ENCODE data around the gene FLT1.

The FLT1 gene

GRCh38 chr13:28283600-28283999 lies 211.3 kb downstream of the FLT1 start:
- Histone ChIP-seq H3K27ac (ENCODE audit: low read length) (no peak overlapping the region), H3K27me3 (ENCODE audit: low read depth, low read length) (no peaks in the 10 kb centered on the region), H3K36me3 (ENCODE audit: control insufficient read depth in 1 of 2, insufficient read depth in 2 of 2, low read length in 2 of 2) (peaks cover 19 to 50% of the 10 kb centered on the region in 2 donors), H3K4me1 (ENCODE audit: control insufficient read depth in 1 of 2, insufficient read depth in 2 of 2, low read length in 2 of 2) (no peaks in the 10 kb centered on the region), H3K4me3 (ENCODE audit: low read depth in 1 of 2, low read length in 2 of 2) (no peak overlapping the region), H3K9me3 (ENCODE audit: control insufficient read depth in 1 of 2, low read length in 2 of 2) (no peaks in the 10 kb centered on the region)

- H3K36me3 ChIP-seq (ENCODE audit: control insufficient read depth in 1 of 2, insufficient read depth in 2 of 2, low read length in 2 of 2) = peaks cover 16 to 44% of the 10 kb centered on the region in 2 donors
- H3K4me1 ChIP-seq (ENCODE audit: control insufficient read depth in 1 of 2, insufficient read depth in 2 of 2, low read length in 2 of 2) = no peaks in the 10 kb centered on the region
- H3K27ac ChIP-seq (ENCODE audit: low read length) = no peak overlapping the region
- H3K27me3 ChIP-seq (ENCODE audit: low read depth, low read length) = no peaks in the 10 kb centered on the region
- H3K4me3 ChIP-seq (ENCODE audit: low read depth in 1 of 2, low read length in 2 of 2) = no peak overlapping the region
- H3K9me3 ChIP-seq (ENCODE audit: control insufficient read depth in 1 of 2, low read length in 2 of 2) = no peaks in the 10 kb centered on the region
These were observed 212.5 kb downstream of the FLT1 start for GRCh38 chr13:28282451-28282850.

DNA sequence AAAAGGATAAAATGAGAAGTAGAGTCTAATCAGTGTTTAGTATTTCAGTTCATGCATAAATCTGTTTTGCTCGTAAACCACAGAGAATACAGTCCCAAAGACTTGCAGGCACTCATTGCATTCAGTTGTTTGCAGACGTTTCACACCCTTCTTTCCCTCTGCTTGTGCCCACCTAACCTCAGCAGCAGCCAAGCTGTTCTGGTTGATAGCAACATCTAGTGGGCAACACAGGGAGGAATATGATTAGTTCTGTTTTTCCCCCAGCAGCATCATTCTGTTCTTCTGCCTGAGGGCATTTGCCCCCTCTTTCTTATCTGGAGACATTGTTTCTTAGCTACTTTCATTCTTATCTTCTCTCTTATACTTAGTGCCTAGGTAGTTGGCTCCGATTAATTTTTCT lies 221.0 kb downstream of the FLT1 start:
- H3K9me3 ChIP-seq (ENCODE audit: control insufficient read depth in 1 of 2, low read length in 2 of 2) = no peaks in the 10 kb centered on the region
- no peak overlapping the region for H3K4me3 ChIP-seq (ENCODE audit: low read depth in 1 of 2, low read length in 2 of 2)
- H3K27ac ChIP-seq (ENCODE audit: low read length) = no peak overlapping the region
- H3K4me1 ChIP-seq (ENCODE audit: control insufficient read depth in 1 of 2, insufficient read depth in 2 of 2, low read length in 2 of 2) = no peaks in the 10 kb centered on the region
- no peaks in the 10 kb centered on the region for H3K27me3 ChIP-seq (ENCODE audit: low read depth, low read length)
- peaks cover 25 to 47% of the 10 kb centered on the region in 2 donors for H3K36me3 ChIP-seq (ENCODE audit: control insufficient read depth in 1 of 2, insufficient read depth in 2 of 2, low read length in 2 of 2)

DNA sequence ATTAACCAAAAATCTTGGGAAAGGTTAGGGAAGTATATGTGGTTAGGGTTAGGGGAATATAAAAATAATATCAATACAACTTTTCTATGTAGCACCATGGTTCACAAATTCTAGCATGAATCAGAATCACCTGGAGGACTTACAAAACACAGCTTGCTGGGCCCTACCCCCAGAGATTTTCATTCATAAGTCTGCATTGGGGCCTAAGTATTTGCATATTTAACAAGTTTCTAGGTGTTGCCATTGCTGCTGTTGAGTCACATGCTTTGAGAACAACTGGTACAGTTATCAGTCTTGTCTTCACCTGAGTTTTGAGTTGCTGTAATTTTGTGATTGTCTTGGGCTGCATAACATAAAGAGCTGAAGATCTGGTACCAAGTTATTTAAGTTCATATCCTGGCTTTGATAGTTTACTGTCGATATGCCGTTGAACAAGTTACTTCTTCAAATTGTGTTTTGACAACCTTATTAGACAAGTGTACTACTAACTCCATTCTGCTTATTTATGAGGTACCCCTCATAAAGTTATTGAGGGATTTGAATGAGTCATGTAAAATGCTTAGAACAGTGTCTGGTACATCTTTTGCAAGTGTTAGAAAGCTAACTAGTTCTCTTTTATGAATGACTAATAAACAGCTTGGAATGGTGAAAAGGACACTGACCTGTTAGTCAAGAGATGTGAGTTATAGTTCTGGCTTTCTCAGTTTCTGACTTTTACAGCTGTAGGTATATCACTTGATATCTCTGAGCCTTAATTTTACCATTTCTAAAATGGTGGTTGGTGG lies 223.7 kb downstream of the FLT1 start:
- no peak overlapping the region for H3K4me3 ChIP-seq (ENCODE audit: low read depth in 1 of 2, low read length in 2 of 2)
- H3K36me3 ChIP-seq (ENCODE audit: control insufficient read depth in 1 of 2, insufficient read depth in 2 of 2, low read length in 2 of 2) = peaks cover 19 to 45% of the 10 kb centered on the region in 2 donors
- no peaks in the 10 kb centered on the region for H3K4me1 ChIP-seq (ENCODE audit: control insufficient read depth in 1 of 2, insufficient read depth in 2 of 2, low read length in 2 of 2)
- no peaks in the 10 kb centered on the region for H3K9me3 ChIP-seq (ENCODE audit: control insufficient read depth in 1 of 2, low read length in 2 of 2)
- no peaks in the 10 kb centered on the region for H3K27me3 ChIP-seq (ENCODE audit: low read depth, low read length)
- H3K27ac ChIP-seq (ENCODE audit: low read length) = no peak overlapping the region

DNA sequence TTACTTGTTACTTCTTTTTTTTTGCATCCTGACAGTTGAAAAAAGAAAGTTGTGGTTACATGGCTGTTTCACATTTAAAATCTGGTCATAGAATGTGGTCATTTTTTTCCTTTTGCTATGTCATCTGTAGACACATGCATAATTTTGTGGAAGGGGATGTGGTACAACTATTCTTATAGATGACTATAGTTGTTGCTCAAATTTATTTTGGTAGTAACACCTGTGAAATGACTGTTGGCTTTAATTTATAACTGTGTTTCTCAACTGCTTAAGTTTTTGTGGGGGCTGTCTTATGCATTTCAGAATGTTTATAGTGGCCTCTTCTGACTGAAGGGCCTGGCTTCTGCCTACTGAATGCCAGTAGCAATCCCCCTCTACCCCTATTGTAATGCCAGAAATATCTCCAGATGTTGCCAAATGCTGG lies 226.1 kb downstream of the FLT1 start:
- Histone ChIP-seq H3K27me3 (ENCODE audit: low read depth, low read length) (no peaks in the 10 kb centered on the region), H3K4me1 (ENCODE audit: control insufficient read depth in 1 of 2, insufficient read depth in 2 of 2, low read length in 2 of 2) (no peaks in the 10 kb centered on the region), H3K27ac (ENCODE audit: low read length) (no peak overlapping the region), H3K36me3 (ENCODE audit: control insufficient read depth in 1 of 2, insufficient read depth in 2 of 2, low read length in 2 of 2) (peaks cover 10 to 38% of the 10 kb centered on the region in 2 donors), H3K4me3 (ENCODE audit: low read depth in 1 of 2, low read length in 2 of 2) (no peak overlapping the region), H3K9me3 (ENCODE audit: control insufficient read depth in 1 of 2, low read length in 2 of 2) (no peaks in the 10 kb centered on the region)

GRCh38 chr13:28267497-28267896 lies 227.4 kb downstream of the FLT1 start:
- Histone ChIP-seq H3K27ac (ENCODE audit: low read length) (no peak overlapping the region), H3K27me3 (ENCODE audit: low read depth, low read length) (no peaks in the 10 kb centered on the region), H3K36me3 (ENCODE audit: control insufficient read depth in 1 of 2, insufficient read depth in 2 of 2, low read length in 2 of 2) (peaks cover 16 to 46% of the 10 kb centered on the region in 2 donors), H3K4me3 (ENCODE audit: low read depth in 1 of 2, low read length in 2 of 2) (no peak overlapping the region), H3K4me1 (ENCODE audit: control insufficient read depth in 1 of 2, insufficient read depth in 2 of 2, low read length in 2 of 2) (no peaks in the 10 kb centered on the region), H3K9me3 (ENCODE audit: control insufficient read depth in 1 of 2, low read length in 2 of 2) (no peaks in the 10 kb centered on the region)

DNA sequence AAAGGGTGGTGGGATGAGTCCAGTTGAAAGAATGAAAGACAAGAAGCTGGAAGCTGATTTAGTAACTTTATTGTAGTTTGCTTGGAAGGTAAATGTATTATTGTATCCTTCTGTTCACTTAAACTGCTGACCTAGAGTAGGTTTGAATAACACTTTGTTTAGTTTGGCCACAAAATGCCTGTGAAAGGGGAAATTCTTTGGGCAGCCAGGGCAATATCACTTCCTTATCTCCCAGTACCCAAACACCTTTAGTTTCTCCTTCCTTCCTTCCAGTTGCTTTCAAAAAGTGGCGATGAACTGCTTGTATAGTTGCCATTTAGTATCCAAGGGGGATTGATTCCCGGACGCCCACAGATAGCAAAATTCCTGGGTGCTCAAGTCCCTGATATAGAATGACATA lies 236.5 kb downstream of the FLT1 start:
- Histone ChIP-seq H3K4me3 (ENCODE audit: low read depth in 1 of 2, low read length in 2 of 2) (no peak overlapping the region), H3K27me3 (ENCODE audit: low read depth, low read length) (no peaks in the 10 kb centered on the region), H3K36me3 (ENCODE audit: control insufficient read depth in 1 of 2, insufficient read depth in 2 of 2, low read length in 2 of 2) (peaks cover 31 to 38% of the 10 kb centered on the region in 2 donors), H3K4me1 (ENCODE audit: control insufficient read depth in 1 of 2, insufficient read depth in 2 of 2, low read length in 2 of 2) (no peaks in the 10 kb centered on the region), H3K9me3 (ENCODE audit: control insufficient read depth in 1 of 2, low read length in 2 of 2) (no peaks in the 10 kb centered on the region), H3K27ac (ENCODE audit: low read length) (no peak overlapping the region)

- Histone ChIP-seq H3K36me3 (ENCODE audit: control insufficient read depth in 1 of 2, insufficient read depth in 2 of 2, low read length in 2 of 2) (peaks cover 21 to 27% of the 10 kb centered on the region in 2 donors), H3K4me1 (ENCODE audit: control insufficient read depth in 1 of 2, insufficient read depth in 2 of 2, low read length in 2 of 2) (no peaks in the 10 kb centered on the region), H3K4me3 (ENCODE audit: low read depth in 1 of 2, low read length in 2 of 2) (no peak overlapping the region), H3K27me3 (ENCODE audit: low read depth, low read length) (no peaks in the 10 kb centered on the region), H3K27ac (ENCODE audit: low read length) (no peak overlapping the region), H3K9me3 (ENCODE audit: control insufficient read depth in 1 of 2, low read length in 2 of 2) (no peaks in the 10 kb centered on the region)
These were observed 237.6 kb downstream of the FLT1 start for GRCh38 chr13:28257305-28257704.

DNA sequence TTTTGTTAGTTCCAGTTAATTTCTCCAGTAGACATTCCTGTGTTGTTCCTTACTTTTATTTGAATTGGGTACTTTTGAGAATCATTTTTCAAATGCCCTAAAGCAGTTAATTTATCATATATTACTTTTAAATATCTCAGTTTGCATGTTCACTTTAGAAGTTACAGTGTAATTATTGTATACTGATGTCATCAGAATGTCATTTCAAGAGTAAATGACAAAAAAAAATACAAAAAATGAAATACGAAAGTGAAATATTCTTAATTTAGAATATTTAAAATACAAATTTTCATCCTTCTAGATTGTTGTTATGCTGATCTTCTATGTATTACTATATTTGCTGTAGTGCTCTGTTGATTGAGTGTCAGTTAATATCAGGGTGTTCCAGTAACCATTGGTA lies 242.4 kb downstream of the FLT1 start:
- no peaks in the 10 kb centered on the region for H3K9me3 ChIP-seq (ENCODE audit: control insufficient read depth in 1 of 2, low read length in 2 of 2)
- H3K4me1 ChIP-seq (ENCODE audit: control insufficient read depth in 1 of 2, insufficient read depth in 2 of 2, low read length in 2 of 2) = no peaks in the 10 kb centered on the region
- no peak overlapping the region for H3K4me3 ChIP-seq (ENCODE audit: low read depth in 1 of 2, low read length in 2 of 2)
- H3K27me3 ChIP-seq (ENCODE audit: low read depth, low read length) = no peaks in the 10 kb centered on the region
- H3K27ac ChIP-seq (ENCODE audit: low read length) = no peak overlapping the region
- H3K36me3 ChIP-seq (ENCODE audit: control insufficient read depth in 1 of 2, insufficient read depth in 2 of 2, low read length in 2 of 2) = peaks cover 8 to 10% of the 10 kb centered on the region in 2 donors

DNA sequence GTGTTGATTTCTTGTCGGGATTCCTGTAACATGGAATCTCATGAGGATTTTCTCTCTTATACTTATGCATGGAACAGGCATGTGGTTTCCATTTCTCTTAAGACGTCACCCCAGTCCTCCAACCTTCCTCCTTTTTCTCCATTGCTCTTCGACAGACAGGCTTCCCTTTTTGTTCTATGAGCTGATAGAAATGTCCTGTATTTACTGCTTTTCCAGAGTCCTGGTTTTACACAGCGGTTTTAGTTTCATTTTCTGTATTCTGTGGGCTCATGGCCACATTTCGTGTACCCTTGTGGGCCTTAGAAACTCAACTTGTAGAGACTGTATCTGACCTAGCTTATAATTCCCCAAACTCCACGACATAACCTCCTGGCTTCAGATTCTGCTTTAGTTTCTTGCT lies 243.5 kb downstream of the FLT1 start:
- Histone ChIP-seq H3K4me1 (ENCODE audit: control insufficient read depth in 1 of 2, insufficient read depth in 2 of 2, low read length in 2 of 2) (no peaks in the 10 kb centered on the region), H3K9me3 (ENCODE audit: control insufficient read depth in 1 of 2, low read length in 2 of 2) (no peaks in the 10 kb centered on the region), H3K27ac (ENCODE audit: low read length) (no peak overlapping the region), H3K4me3 (ENCODE audit: low read depth in 1 of 2, low read length in 2 of 2) (no peak overlapping the region), H3K36me3 (ENCODE audit: control insufficient read depth in 1 of 2, insufficient read depth in 2 of 2, low read length in 2 of 2) (peaks cover 3 to 5% of the 10 kb centered on the region in 2 donors), H3K27me3 (ENCODE audit: low read depth, low read length) (no peaks in the 10 kb centered on the region)

- H3K4me1 ChIP-seq (ENCODE audit: control insufficient read depth in 1 of 2, insufficient read depth in 2 of 2, low read length in 2 of 2) = no peaks in the 10 kb centered on the region
- no peak overlapping the region for H3K27ac ChIP-seq (ENCODE audit: low read length)
- no peaks in the 10 kb centered on the region for H3K9me3 ChIP-seq (ENCODE audit: control insufficient read depth in 1 of 2, low read length in 2 of 2)
- H3K4me3 ChIP-seq (ENCODE audit: low read depth in 1 of 2, low read length in 2 of 2) = no peak overlapping the region
- peaks cover 0 to 5% of the 10 kb centered on the region in 2 donors for H3K36me3 ChIP-seq (ENCODE audit: control insufficient read depth in 1 of 2, insufficient read depth in 2 of 2, low read length in 2 of 2)
- H3K27me3 ChIP-seq (ENCODE audit: low read depth, low read length) = no peaks in the 10 kb centered on the region
These were observed 244.4 kb downstream of the FLT1 start for GRCh38 chr13:28250542-28250941.
